Fibroblast of lung (primary cell): Measurements from ENCODE around the gene C12orf60. TPM values are rescaled to one million over a fixed set of nuclear protein-coding genes. Genes with fewer than 3 reads are reported as not detected.
A peak's percentile ranks its signal among the peaks of the same experiment; 100 is the strongest.

Experiments
- DNase-seq, 2 donors: peaks; one replicate each; pipeline versions ENCODE4 v3.0.0 to v3.0.0-alpha.2; 2010; ENCODE audit warnings: low read depth in 2 of 2
- H2AFZ ChIP-seq: 2 replicates; pipeline ENCODE4 v1.5.1; 2012; ENCODE audit warnings: low read length, control low read depth, inconsistent platforms
- H3K27ac ChIP-seq: 2 replicates; pipeline ENCODE4 v1.5.1; 2011; ENCODE audit warnings: low read length, control low read depth; ENCODE audit not compliant: insufficient read depth
- H3K27me3 ChIP-seq: 2 replicates; pipeline ENCODE4 v1.5.1; 2011; ENCODE audit warnings: mild to moderate bottlenecking, low read length; ENCODE audit not compliant: control insufficient read depth, insufficient read depth
- H3K36me3 ChIP-seq: 2 replicates; pipeline ENCODE4 v1.5.1; 2011; ENCODE audit warnings: low read length; ENCODE audit not compliant: control insufficient read depth, insufficient read depth
- H3K4me1 ChIP-seq: 2 replicates; pipeline ENCODE4 v1.5.1; 2011; ENCODE audit warnings: low read length; ENCODE audit not compliant: control insufficient read depth, insufficient read depth; ENCODE audit errors: extremely low read depth
- H3K4me2 ChIP-seq: 2 replicates; pipeline ENCODE4 v1.5.1; 2011; ENCODE audit warnings: low read length, control low read depth; ENCODE audit not compliant: insufficient read depth; ENCODE audit errors: extremely low read depth
- H3K4me3 ChIP-seq, 4 experiments: fragments of 200-600 bp in 1 of 4; sonication (generic) in 1 of 4; replicated peaks in 1 of 4; 2 replicates each; pipeline ENCODE4 v1.5.1; 2011 to 2016; ENCODE audit warnings: low read length in 4 of 4, low read depth in 3 of 4, mild to moderate bottlenecking in 3 of 4, control low read depth in 2 of 4, inconsistent platforms in 1 of 4, mixed read lengths in 1 of 4; ENCODE audit not compliant: insufficient read depth in 1 of 4; ENCODE audit errors: control extremely low read depth in 1 of 4
- H3K79me2 ChIP-seq: 2 replicates; pipeline ENCODE4 v1.5.1; 2012; ENCODE audit warnings: mild to moderate bottlenecking, low read length, inconsistent platforms; ENCODE audit not compliant: control insufficient read depth, insufficient read depth
- H3K9ac ChIP-seq: 2 replicates; pipeline ENCODE4 v1.5.1; 2011; ENCODE audit warnings: mild to moderate bottlenecking, low read length, control low read depth; ENCODE audit not compliant: insufficient read depth
- H3K9me3 ChIP-seq: 2 replicates; pipeline ENCODE4 v1.5.1; 2012; ENCODE audit warnings: low read depth, low read length; ENCODE audit not compliant: control insufficient read depth, insufficient read depth
- H4K20me1 ChIP-seq: 2 replicates; pipeline ENCODE4 v1.5.1; 2011; ENCODE audit warnings: low read length; ENCODE audit not compliant: control insufficient read depth, insufficient read depth; ENCODE audit errors: extremely low read depth
- CTCF ChIP-seq, 2 donors: IDR thresholded peaks in 1 of 2; conservative IDR thresholded peaks in 1 of 2; 1 replicate in 1 of 2; 2 replicates in 1 of 2; pipeline ENCODE4 v1.5.1; 2011 to 2012; ENCODE audit warnings: low read length in 2 of 2, control low read depth in 1 of 2, inconsistent platforms in 1 of 2, low read depth in 1 of 2, mild to moderate bottlenecking in 1 of 2
- EZH2 ChIP-seq: IDR thresholded peaks from 2 replicates; pipeline ENCODE4 v1.5.1; 2012; ENCODE audit warnings: low read length, control low read depth, mild to moderate bottlenecking; ENCODE audit errors: missing control alignments
- polyA plus RNA-seq, 2 donors: library from polyadenylated mRNA; depleted of rRNA in 1 of 2; stranded (reverse) in 1 of 2; unstranded in 1 of 2; fragments of >200 nt; gene quantifications; 2 replicates each; pipeline ENCODE4 v1.2.1, GENCODE V29; 2011 to 2012; ENCODE audit warnings: missing spikeins in 1 of 2
- total RNA-seq: library from RNA; depleted of rRNA; stranded (reverse); fragments of >200 nt; gene quantifications from 2 replicates; pipeline ENCODE4 v1.2.1, GENCODE V29; 2014

C12orf60 gene
- total and polyA plus RNA-seq, 2 donors (not counting 1 experiment from before 2014, with no cell fraction given): 1.1 to 1.5 TPM

GRCh38 chr12:14853961-14854360, 50.5 kb downstream of the C12orf60 start:
- H3K9ac ChIP-seq: no peak overlapping the region
- H4K20me1 ChIP-seq: no peaks in the 10 kb centered on the region
- H3K27ac ChIP-seq: no peak overlapping the region
- DNase-seq: no peak
- no peaks in the 10 kb centered on the region for H3K9me3 ChIP-seq
- TF ChIP-seq EZH2: no peak
- no peak for TF ChIP-seq CTCF (conservative IDR thresholded peaks at IDR 0.05 in 1 of 2, IDR thresholded peaks at IDR 0.05 in 1 of 2; ENCODE audit: low read depth in 1 of 2, low read length in 2 of 2)
- H3K4me1 ChIP-seq: no peaks in the 10 kb centered on the region
- no peaks in the 10 kb centered on the region for H3K36me3 ChIP-seq
- H3K79me2 ChIP-seq: no peaks in the 10 kb centered on the region
- no peaks in the 10 kb centered on the region for H3K27me3 ChIP-seq
- H3K4me3 ChIP-seq: no peak overlapping the region
- peak overlapping the region; percentile 42 for H3K4me2 ChIP-seq
- no peak overlapping the region for H2AFZ ChIP-seq

- Histone ChIP-seq H3K36me3 (no peaks in the 10 kb centered on the region), H2AFZ (no peak overlapping the region), H3K27ac (no peak overlapping the region), H3K9me3 (no peaks in the 10 kb centered on the region), H3K4me2 (peak overlapping the region; percentile 23), H3K4me1 (no peaks in the 10 kb centered on the region), H3K79me2 (no peaks in the 10 kb centered on the region), H3K4me3 (no peak overlapping the region), H3K27me3 (no peaks in the 10 kb centered on the region), H3K9ac (no peak overlapping the region), H4K20me1 (no peaks in the 10 kb centered on the region)
- TF ChIP-seq CTCF (conservative IDR thresholded peaks at IDR 0.05 in 1 of 2, IDR thresholded peaks at IDR 0.05 in 1 of 2; ENCODE audit: low read depth in 1 of 2, low read length in 2 of 2): no peak
- no peak for TF ChIP-seq EZH2
- peak in 1 of 2 donors; percentile 75 for DNase-seq
These were observed 51.2 kb downstream of the C12orf60 start for GRCh38 chr12:14854586-14855183.

DNA sequence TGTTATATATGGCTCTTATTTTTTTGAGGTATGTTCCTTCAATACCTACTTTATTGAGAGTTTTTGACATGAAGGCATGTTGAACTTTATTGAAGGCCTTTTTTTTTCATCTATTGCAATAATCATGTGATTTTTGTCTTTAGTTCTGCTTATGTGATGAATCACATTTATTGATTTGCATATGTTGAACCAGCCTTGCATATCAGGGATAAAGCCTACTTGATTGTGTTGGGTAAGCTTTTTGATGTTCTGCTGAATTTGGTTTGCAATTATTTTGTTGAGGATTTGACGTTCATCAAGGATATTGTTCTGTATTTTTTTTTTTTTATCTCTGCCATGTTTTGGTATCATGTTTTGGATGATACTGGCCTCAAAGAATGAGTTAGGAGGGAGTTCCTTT, 55.0 kb downstream of the C12orf60 start:
- Histone ChIP-seq H3K9me3 (no peaks in the 10 kb centered on the region), H3K4me2 (no peak overlapping the region), H3K9ac (no peak overlapping the region), H3K79me2 (no peaks in the 10 kb centered on the region), H3K4me3 (no peak overlapping the region), H3K36me3 (no peaks in the 10 kb centered on the region), H3K27me3 (no peaks in the 10 kb centered on the region), H4K20me1 (no peaks in the 10 kb centered on the region), H3K4me1 (no peaks in the 10 kb centered on the region), H2AFZ (no peak overlapping the region), H3K27ac (no peak overlapping the region)
- no peak for DNase-seq
- TF ChIP-seq CTCF (conservative IDR thresholded peaks at IDR 0.05 in 1 of 2, IDR thresholded peaks at IDR 0.05 in 1 of 2; ENCODE audit: low read depth in 1 of 2, low read length in 2 of 2): no peak
- no peak for TF ChIP-seq EZH2
